Measurements from ENCODE around the gene ANKFN1.

Gene ANKFN1

GRCh38 chr17:56536766-56537165 lies 383.5 kb downstream of the ANKFN1 start:
- Mint-ChIP-seq H3K4me1 (no peaks in the 10 kb centered on the region), H3K9me3 (peaks cover 7% of the 10 kb centered on the region), H3K27me3 (peaks cover 25% of the 10 kb centered on the region), H3K36me3 (no peaks in the 10 kb centered on the region), H3K4me3 (no peak overlapping the region), H3K27ac (no peak overlapping the region)
- ATAC-seq: no peak

GRCh38 chr17:56540836-56541235 lies 387.6 kb downstream of the ANKFN1 start:
- H3K27ac Mint-ChIP-seq: no peak overlapping the region
- peaks cover 7% of the 10 kb centered on the region for H3K9me3 Mint-ChIP-seq
- H3K4me3 Mint-ChIP-seq: no peak overlapping the region

DNA sequence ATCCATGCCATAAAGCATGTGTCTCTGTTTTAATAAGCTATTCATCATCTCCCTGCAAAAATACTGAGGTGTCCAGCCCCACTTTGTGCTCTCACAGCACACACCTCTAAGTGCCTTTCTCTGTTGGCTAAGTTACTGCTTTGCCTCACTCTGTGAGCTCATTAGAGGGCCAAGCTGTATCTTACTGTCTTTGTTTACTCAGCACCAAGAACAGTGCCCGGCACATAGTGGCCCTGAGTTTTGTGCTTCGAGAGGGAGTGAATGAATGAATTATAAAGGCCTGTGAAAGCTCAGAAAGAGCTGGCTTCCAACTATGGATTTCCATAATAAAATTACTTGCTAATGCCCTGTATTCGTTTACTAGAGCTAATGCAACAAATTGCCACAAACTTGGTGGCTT lies 390.0 kb downstream of the ANKFN1 start:
- Mint-ChIP-seq H3K27me3 (peaks cover 44% of the 10 kb centered on the region), H3K27ac (no peak overlapping the region), H3K4me1 (no peaks in the 10 kb centered on the region), H3K9me3 (peaks cover 7% of the 10 kb centered on the region), H3K36me3 (no peaks in the 10 kb centered on the region), H3K4me3 (no peak overlapping the region)
- no peak for ATAC-seq

More at GRCh38 chr17:56540836-56541235, 387.6 kb downstream of the ANKFN1 start:
- ATAC-seq: no peak
- peaks cover 44% of the 10 kb centered on the region for H3K27me3 Mint-ChIP-seq
- H3K36me3 Mint-ChIP-seq: no peaks in the 10 kb centered on the region
- H3K4me1 Mint-ChIP-seq: no peaks in the 10 kb centered on the region

DNA sequence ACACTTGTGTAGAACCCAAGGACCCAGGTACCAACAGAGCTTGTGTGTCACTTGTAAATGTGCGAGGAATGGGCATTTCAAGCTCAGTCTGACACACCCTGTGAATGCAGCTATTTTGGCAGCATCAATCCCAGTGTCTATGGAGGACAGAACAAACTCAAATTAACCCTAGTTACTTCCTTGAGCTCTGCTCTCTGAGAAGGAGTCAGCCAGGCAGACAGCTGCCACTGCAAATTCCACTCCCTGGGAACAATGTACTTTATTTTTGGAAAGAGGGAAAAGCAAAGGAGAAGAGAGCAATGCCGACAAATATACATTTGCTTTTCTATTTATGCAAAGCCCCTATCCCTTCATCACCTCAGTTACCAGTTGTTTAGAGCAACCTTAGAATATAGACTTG lies 391.8 kb downstream of the ANKFN1 start:
- Mint-ChIP-seq H3K36me3 (no peaks in the 10 kb centered on the region), H3K27ac (no peak overlapping the region), H3K4me3 (no peak overlapping the region), H3K9me3 (peaks cover 3% of the 10 kb centered on the region), H3K4me1 (no peaks in the 10 kb centered on the region), H3K27me3 (peaks cover 29% of the 10 kb centered on the region)
- ATAC-seq: no peak

GRCh38 chr17:56545930-56546329 lies 392.7 kb downstream of the ANKFN1 start:
- Mint-ChIP-seq H3K27me3 (peaks cover 29% of the 10 kb centered on the region), H3K9me3 (peaks cover 3% of the 10 kb centered on the region), H3K4me1 (no peaks in the 10 kb centered on the region), H3K36me3 (no peaks in the 10 kb centered on the region), H3K27ac (no peak overlapping the region), H3K4me3 (no peak overlapping the region)
- ATAC-seq: no peak

DNA sequence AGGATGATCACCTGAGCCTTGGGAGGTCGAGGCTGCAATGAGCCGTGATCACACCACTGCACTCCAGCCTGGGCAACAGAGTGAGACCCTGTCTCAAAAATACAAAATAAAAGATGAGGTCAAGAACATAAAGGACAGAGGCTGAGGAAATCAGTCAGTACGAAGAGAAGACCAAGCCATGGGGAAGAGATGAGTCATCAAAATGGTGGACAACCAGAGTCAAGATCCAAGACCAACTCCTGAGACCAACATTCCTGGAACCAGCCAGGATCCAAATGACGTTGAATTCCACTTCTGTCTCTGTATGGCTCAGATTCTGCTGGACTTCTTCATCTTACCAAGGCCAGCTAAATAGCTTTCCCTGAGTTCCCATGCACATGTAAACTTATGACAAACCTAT lies 395.4 kb downstream of the ANKFN1 start:
- peaks cover 11% of the 10 kb centered on the region for H3K27me3 Mint-ChIP-seq
- H3K36me3 Mint-ChIP-seq: no peaks in the 10 kb centered on the region
- H3K4me1 Mint-ChIP-seq: no peaks in the 10 kb centered on the region
- H3K9me3 Mint-ChIP-seq: peaks cover 8% of the 10 kb centered on the region
- ATAC-seq: no peak
- H3K27ac Mint-ChIP-seq: no peak overlapping the region
- no peak overlapping the region for H3K4me3 Mint-ChIP-seq

DNA sequence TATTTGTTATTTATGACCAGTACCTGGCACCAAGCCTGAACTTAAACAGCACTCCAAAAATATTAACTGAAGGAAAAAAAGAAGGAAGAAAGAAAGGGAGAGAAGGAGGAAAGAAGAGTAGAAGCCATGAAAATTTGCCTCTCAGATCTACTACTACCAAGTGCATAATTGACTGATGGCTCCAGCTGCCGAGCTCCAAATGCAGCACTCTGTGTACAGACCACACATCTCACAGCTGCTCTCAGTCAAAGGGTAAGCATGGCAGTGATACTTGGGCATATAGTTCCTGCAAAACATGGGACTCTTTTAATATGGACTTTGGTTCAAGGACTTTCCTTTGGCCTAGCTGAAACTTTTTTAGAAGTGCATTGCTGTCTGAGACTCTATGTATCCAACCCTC lies 396.2 kb downstream of the ANKFN1 start:
- Mint-ChIP-seq H3K4me3 (no peak overlapping the region), H3K36me3 (no peaks in the 10 kb centered on the region), H3K4me1 (no peaks in the 10 kb centered on the region), H3K9me3 (peaks cover 8% of the 10 kb centered on the region), H3K27me3 (peaks cover 4% of the 10 kb centered on the region), H3K27ac (no peak overlapping the region)
- ATAC-seq: no peak

- H3K9me3 Mint-ChIP-seq: no peaks in the 10 kb centered on the region
- no peak overlapping the region for H3K4me3 Mint-ChIP-seq
- H3K36me3 Mint-ChIP-seq: no peaks in the 10 kb centered on the region
- H3K27me3 Mint-ChIP-seq: peaks cover 8% of the 10 kb centered on the region
- no peak for ATAC-seq
- H3K4me1 Mint-ChIP-seq: no peaks in the 10 kb centered on the region
- H3K27ac Mint-ChIP-seq: no peak overlapping the region
These were observed 404.4 kb downstream of the ANKFN1 start for GRCh38 chr17:56557682-56558081.

- Mint-ChIP-seq H3K36me3 (no peaks in the 10 kb centered on the region), H3K9me3 (no peaks in the 10 kb centered on the region), H3K27me3 (peaks cover 8% of the 10 kb centered on the region), H3K4me1 (no peaks in the 10 kb centered on the region), H3K27ac (no peak overlapping the region), H3K4me3 (no peak overlapping the region)
- no peak for ATAC-seq
These were observed 404.8 kb downstream of the ANKFN1 start for GRCh38 chr17:56558088-56558487.
